ENCODE data around the gene METTL27.
"Not testable (repeated sequence)": the region's sequence is repeated elsewhere in the genome, so short reads cannot be mapped to it uniquely, and the experiment has no call there.

Gene METTL27

GRCh38 chr7:73821597-73822285, 20.6 kb downstream of the METTL27 start:
- DNase-seq (ENCODE audit: low spot score) = not testable (repeated sequence)

GRCh38 chr7:73820013-73820412, 22.3 kb downstream of the METTL27 start:
- DNase-seq (ENCODE audit: low spot score) = no peak

- no peak for DNase-seq (ENCODE audit: low spot score)
Observed at GRCh38 chr7:73817121-73817520, 25.2 kb downstream of the METTL27 start.

GRCh38 chr7:73815436-73815835, 26.9 kb downstream of the METTL27 start:
- DNase-seq (ENCODE audit: low spot score) = no peak

- no peak for DNase-seq (ENCODE audit: low spot score)
Observed at GRCh38 chr7:73812996-73813395, 29.3 kb downstream of the METTL27 start.

- peak; percentile 80 for DNase-seq (ENCODE audit: low spot score)
Observed at GRCh38 chr7:73811760-73812168, 30.6 kb downstream of the METTL27 start.

GRCh38 chr7:73810998-73811360, 31.3 kb downstream of the METTL27 start:
- no peak for DNase-seq (ENCODE audit: low spot score)

GRCh38 chr7:73809467-73809951, 32.8 kb downstream of the METTL27 start:
- no peak for DNase-seq (ENCODE audit: low spot score)

GRCh38 chr7:73802459-73802858, 39.9 kb downstream of the METTL27 start:
- no peak for DNase-seq (ENCODE audit: low spot score)

- no peak for DNase-seq (ENCODE audit: low spot score)
Observed at GRCh38 chr7:73801577-73801976, 40.7 kb downstream of the METTL27 start.

GRCh38 chr7:73799282-73800141, 42.8 kb downstream of the METTL27 start:
- no peak for DNase-seq (ENCODE audit: low spot score)

- DNase-seq (ENCODE audit: low spot score) = not testable (repeated sequence)
Observed at GRCh38 chr7:73797176-73797575, 45.1 kb downstream of the METTL27 start.

GRCh38 chr7:73796656-73797055, 45.7 kb downstream of the METTL27 start:
- not testable (repeated sequence) for DNase-seq (ENCODE audit: low spot score)

- not testable (repeated sequence) for DNase-seq (ENCODE audit: low spot score)
Observed at GRCh38 chr7:73795188-73795587, 47.1 kb downstream of the METTL27 start.

GRCh38 chr7:73791170-73791690, 51.1 kb downstream of the METTL27 start:
- not testable (repeated sequence) for DNase-seq (ENCODE audit: low spot score)

- DNase-seq (ENCODE audit: low spot score) = no peak
Observed at GRCh38 chr7:73789051-73789450, 53.3 kb downstream of the METTL27 start.

GRCh38 chr7:73787786-73788048, 54.6 kb downstream of the METTL27 start:
- not testable (repeated sequence) for DNase-seq (ENCODE audit: low spot score)

- no peak for DNase-seq (ENCODE audit: low spot score)
Observed at GRCh38 chr7:73786588-73786987, 55.7 kb downstream of the METTL27 start.

Measured in AG08396 (cell line).